T47D (cell line): Measurements from ENCODE around the gene ARPP21.
"Not testable (repeated sequence)": the region's sequence is repeated elsewhere in the genome, so short reads cannot be mapped to it uniquely, and the experiment has no call there.

Experiments
- DNase-seq, 2 experiments: peaks; one replicate each; pipeline versions ENCODE4 v3.0.0 to v3.0.0-alpha.2; 2011 to 2012; ENCODE audit warnings: low read depth in 1 of 2, low spot score in 1 of 2
- JUND ChIP-seq: IDR thresholded peaks from 2 replicates; pipeline ENCODE4 v1.6.1; 2012; ENCODE audit warnings: low read depth
- in situ Hi-C: cut with HindIII; loops from 2 replicates; pipeline ENCODE4 v1.10.0; 2016; ENCODE audit warnings: low sequenced_read_pairs, low pct_unique_long_range_greater_than_20kb

Gene ARPP21

GRCh38 chr3:35787936-35788335 is 148.6 kb downstream of the ARPP21 start:
- no peak for DNase-seq
- in situ Hi-C loops = no loop called here
- no peak for TF ChIP-seq JUND

- no peak for TF ChIP-seq JUND
- DNase-seq = no peak
- in situ Hi-C loops = no loop called here
Observed at GRCh38 chr3:35789042-35789831, 149.9 kb downstream of the ARPP21 start.

- in situ Hi-C loops = no loop called here
- no peak for DNase-seq
- TF ChIP-seq JUND = no peak
Observed at GRCh38 chr3:35790764-35791163, 151.4 kb downstream of the ARPP21 start.

GRCh38 chr3:35793667-35794066 is 154.3 kb downstream of the ARPP21 start:
- DNase-seq = no peak
- no peak for TF ChIP-seq JUND
- in situ Hi-C loops = no loop called here

- no peak for DNase-seq
- in situ Hi-C loops = no loop called here
- TF ChIP-seq JUND = no peak
Observed at GRCh38 chr3:35800960-35801459, 161.7 kb downstream of the ARPP21 start.

GRCh38 chr3:35814531-35814930 is 175.2 kb downstream of the ARPP21 start:
- in situ Hi-C loops = no loop called here
- no peak for TF ChIP-seq JUND
- DNase-seq = no peak

- in situ Hi-C loops, DNase-seq: not testable (repeated sequence)
Observed at GRCh38 chr3:35815796-35816195, 176.5 kb downstream of the ARPP21 start.

GRCh38 chr3:35817216-35817615 is 177.9 kb downstream of the ARPP21 start:
- no peak for TF ChIP-seq JUND
- in situ Hi-C loops = no loop called here
- DNase-seq = no peak

GRCh38 chr3:35832140-35832571 is 192.8 kb downstream of the ARPP21 start:
- TF ChIP-seq JUND = no peak
- DNase-seq = no peak
- in situ Hi-C loops = no loop called here
